ENCODE data around the gene FAM120B.

Gene FAM120B

DNA sequence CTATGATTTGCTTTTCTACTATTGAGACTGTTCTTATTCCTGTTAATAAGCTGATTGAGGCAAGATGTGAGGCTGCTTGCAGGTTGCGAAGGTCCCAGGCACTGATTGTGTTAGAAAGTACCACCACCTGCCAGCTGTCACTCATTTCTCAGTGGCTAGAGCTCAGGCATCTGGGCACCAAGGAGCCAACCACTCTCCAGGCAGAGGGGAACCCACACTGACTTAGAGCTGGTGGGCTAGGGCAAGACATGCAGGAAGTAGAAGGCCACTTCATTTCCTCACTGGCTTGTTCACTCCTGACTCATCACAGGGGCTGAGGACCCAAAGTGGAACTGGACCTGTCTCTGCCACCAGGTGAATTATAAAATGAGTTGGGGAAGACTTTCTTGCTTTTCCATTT, 7.9 kb upstream of the FAM120B start:
- Histone ChIP-seq H3F3A (ENCODE audit: insufficient read depth, low read length) (0 out of 2 replicates have a peak, but pooled peaks cover 6% of the 10 kb centered on the region), H3K4me1 (ENCODE audit: insufficient read depth, low read length, severe bottlenecking) (peaks cover 17% of the 10 kb centered on the region), H2AFZ (ENCODE audit: low read length) (no peak overlapping the region), H3K79me2 (ENCODE audit: insufficient read depth, low read length) (no peaks in the 10 kb centered on the region), H3K27me3 (ENCODE audit: insufficient read depth, low read length) (peaks cover 16% of the 10 kb centered on the region), H3K9me3 (ENCODE audit: low read length) (no peaks in the 10 kb centered on the region), H4K20me1 (ENCODE audit: insufficient read depth, low read length) (no peaks in the 10 kb centered on the region), H3K9ac (ENCODE audit: low read length) (no peak overlapping the region), H3K9me2 (ENCODE audit: low read depth, low read length) (no peaks in the 10 kb centered on the region), H3K4me2 (ENCODE audit: low read length) (no peak overlapping the region), H3K4me3 (ENCODE audit: low read depth, low read length, poor library complexity, severe bottlenecking) (no peak overlapping the region), H3K27ac (ENCODE audit: low read depth, low read length, poor library complexity, severe bottlenecking) (no peak overlapping the region), H3K36me3 (ENCODE audit: insufficient read depth, low read length) (no peaks in the 10 kb centered on the region; the same call in 1 of the 2 replicates)
- TF ChIP-seq EZH2 (IDR thresholded peaks at IDR 0.05; ENCODE audit: borderline replicate concordance, low read length), result no peak
- no peak for TF ChIP-seq CTCF (IDR thresholded peaks at IDR 0.05; ENCODE audit: low read length)

DNA sequence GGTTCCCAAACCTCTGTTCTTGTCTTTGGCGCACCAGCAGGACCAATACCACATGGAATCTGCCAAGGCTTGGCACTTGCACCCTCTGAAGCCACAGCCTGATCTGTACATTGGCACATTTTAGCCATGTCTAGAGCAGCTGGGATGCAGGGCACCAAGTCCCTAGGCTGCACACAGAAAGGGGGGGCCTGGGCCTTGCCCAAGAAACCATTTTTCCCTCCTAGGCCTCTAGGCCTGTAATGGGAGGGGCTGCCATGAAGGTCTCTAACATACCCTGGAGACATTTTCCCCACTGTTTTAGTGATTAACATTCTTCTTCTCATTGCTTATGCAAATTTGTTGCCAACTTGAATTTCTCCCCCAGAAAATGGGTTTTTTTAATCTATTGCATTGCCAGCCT, 5.4 kb upstream of the FAM120B start:
- no peaks in the 10 kb centered on the region for H3K9me3 ChIP-seq (ENCODE audit: low read length)
- H3K27ac ChIP-seq (ENCODE audit: low read depth, low read length, poor library complexity, severe bottlenecking), result no peak overlapping the region
- peaks cover 12% of the 10 kb centered on the region for H3K4me1 ChIP-seq (ENCODE audit: insufficient read depth, low read length, severe bottlenecking)
- peaks cover 10% of the 10 kb centered on the region; the same call in 1 of the 2 replicates for H3K27me3 ChIP-seq (ENCODE audit: insufficient read depth, low read length)
- H2AFZ ChIP-seq (ENCODE audit: low read length), result no peak overlapping the region
- no peaks in the 10 kb centered on the region for H3K79me2 ChIP-seq (ENCODE audit: insufficient read depth, low read length)
- TF ChIP-seq CTCF (IDR thresholded peaks at IDR 0.05; ENCODE audit: low read length), result no peak
- no peak for TF ChIP-seq EZH2 (IDR thresholded peaks at IDR 0.05; ENCODE audit: borderline replicate concordance, low read length)
- no peaks in the 10 kb centered on the region for H4K20me1 ChIP-seq (ENCODE audit: insufficient read depth, low read length)
- no peaks in the 10 kb centered on the region; the same call in 1 of the 2 replicates for H3K36me3 ChIP-seq (ENCODE audit: insufficient read depth, low read length)
- H3K4me2 ChIP-seq (ENCODE audit: low read length), result no peak overlapping the region
- no peak overlapping the region for H3K4me3 ChIP-seq (ENCODE audit: low read depth, low read length, poor library complexity, severe bottlenecking)
- H3F3A ChIP-seq (ENCODE audit: insufficient read depth, low read length), result no peaks in the 10 kb centered on the region
- no peaks in the 10 kb centered on the region for H3K9me2 ChIP-seq (ENCODE audit: low read depth, low read length)
- H3K9ac ChIP-seq (ENCODE audit: low read length), result no peak overlapping the region

GRCh38 chr6:170305805-170306323, 694 bp upstream of the FAM120B start:
- H3K27me3 ChIP-seq (ENCODE audit: insufficient read depth, low read length), result peaks cover 3% of the 10 kb centered on the region; the same call in 1 of the 2 replicates
- peak overlapping the region; percentile 99 for H3K4me3 ChIP-seq (ENCODE audit: low read depth, low read length, poor library complexity, severe bottlenecking)
- H3K36me3 ChIP-seq (ENCODE audit: insufficient read depth, low read length), result peaks cover under 1% of the 10 kb centered on the region
- H3K9me3 ChIP-seq (ENCODE audit: low read length), result no peaks in the 10 kb centered on the region
- H3K4me2 ChIP-seq (ENCODE audit: low read length), result peak overlapping the region; percentile 99
- no peaks in the 10 kb centered on the region for H3K9me2 ChIP-seq (ENCODE audit: low read depth, low read length)
- peak overlapping the region; percentile 67 for H3K9ac ChIP-seq (ENCODE audit: low read length)
- no peaks in the 10 kb centered on the region for H4K20me1 ChIP-seq (ENCODE audit: insufficient read depth, low read length)
- peaks cover 36% of the 10 kb centered on the region for H3K79me2 ChIP-seq (ENCODE audit: insufficient read depth, low read length)
- H3K27ac ChIP-seq (ENCODE audit: low read depth, low read length, poor library complexity, severe bottlenecking), result no peak overlapping the region
- TF ChIP-seq CTCF (IDR thresholded peaks at IDR 0.05; ENCODE audit: low read length) (no peak), EZH2 (IDR thresholded peaks at IDR 0.05; ENCODE audit: borderline replicate concordance, low read length) (no peak)
- no peak overlapping the region for H2AFZ ChIP-seq (ENCODE audit: low read length)
- H3F3A ChIP-seq (ENCODE audit: insufficient read depth, low read length), result no peaks in the 10 kb centered on the region
- peaks cover 30% of the 10 kb centered on the region for H3K4me1 ChIP-seq (ENCODE audit: insufficient read depth, low read length, severe bottlenecking)
